ENCODE measurements around the gene POFUT1. TPM values are rescaled to one million over a fixed set of nuclear protein-coding genes. Genes with fewer than 3 reads are reported as not detected.

The POFUT1 gene
- total and polyA plus RNA-seq, 9 of the 15 experiments (the other 6 are each of a cell fraction or from before 2014, with no cell fraction given): 3.5 to 44.7 (median 23.5) TPM

DNA sequence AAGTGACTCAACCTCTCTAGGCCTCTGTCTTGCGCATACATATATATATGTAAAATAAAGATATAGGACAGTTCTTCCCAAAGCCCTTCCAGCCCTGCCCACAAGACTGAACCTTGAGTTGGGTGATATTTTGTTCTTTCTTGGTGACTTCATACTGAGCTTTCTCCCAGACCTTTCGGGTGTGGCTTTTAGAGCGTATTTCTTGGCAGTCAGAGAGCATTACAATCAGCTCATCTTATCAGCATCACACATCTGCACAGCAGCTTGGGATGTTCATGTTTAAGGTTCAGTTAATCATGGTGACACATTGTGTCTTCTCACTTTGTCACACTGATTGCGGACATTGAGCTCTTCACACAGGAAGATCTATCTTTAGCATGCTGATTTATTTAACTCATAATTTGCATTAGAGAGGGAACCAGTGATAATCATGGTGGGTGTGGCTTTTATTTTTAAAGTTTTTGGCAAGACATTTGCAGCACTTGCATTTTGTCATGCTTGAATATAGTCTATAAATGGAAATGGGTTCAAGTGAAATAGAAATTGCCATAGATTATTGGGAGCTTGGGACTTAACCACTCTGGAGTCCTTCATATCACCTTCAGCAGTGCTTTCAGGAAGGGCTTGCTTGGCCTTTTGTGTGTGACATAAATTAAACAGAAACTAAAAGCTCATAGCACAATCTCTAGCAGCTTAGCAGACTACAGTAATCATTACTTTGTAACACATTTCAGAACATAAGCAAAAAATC, 78.1 kb downstream of the POFUT1 start (continued):
- TF ChIP-seq, protein P1, sequence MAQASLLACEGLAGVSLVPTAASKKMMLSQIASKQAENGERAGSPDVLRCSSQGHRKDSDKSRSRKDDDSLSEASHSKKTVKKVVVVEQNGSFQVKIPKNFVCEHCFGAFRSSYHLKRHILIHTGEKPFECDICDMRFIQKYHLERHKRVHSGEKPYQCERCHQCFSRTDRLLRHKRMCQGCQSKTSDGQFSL (CRISPR knock-in tag; IDR thresholded peaks at IDR 0.05): no peak
- TF ChIP-seq, protein P1 (tag; IDR thresholded peaks at IDR 0.05): no peak
- TF ChIP-seq RBFOX2 (IDR thresholded peaks at IDR 0.05; ENCODE audit: low read depth, low read length) (no peak), FOXM1 (IDR thresholded peaks at IDR 0.05; ENCODE audit: low read depth) (peak; percentile 89), FOXM1 (CRISPR knock-in tag; IDR thresholded peaks at IDR 0.05; ENCODE audit: low read depth) (no peak), SMARCE1 (IDR thresholded peaks at IDR 0.05) (peak; percentile 99), NFIC (IDR thresholded peaks at IDR 0.05) (peak; percentile 91), ZNF217 (CRISPR knock-in tag; IDR thresholded peaks at IDR 0.05) (no peak), PRMT5 (CRISPR knock-in tag; IDR thresholded peaks at IDR 0.05) (no peak), CBFA2T3 (IDR thresholded peaks at IDR 0.05) (peak; percentile 97), L3MBTL2 (IDR thresholded peaks at IDR 0.05) (peak; percentile 43; the same call in 1 of the 2 replicates), RBM17 (IDR thresholded peaks at IDR 0.05; ENCODE audit: borderline replicate concordance, low read depth, low read length) (no peak), RBM14 (IDR thresholded peaks at IDR 0.05; ENCODE audit: borderline replicate concordance, insufficient read depth, low read depth, low read length) (no peak), RFX7 (CRISPR knock-in tag; IDR thresholded peaks at IDR 0.05) (no peak), ZNF121 (CRISPR knock-in tag; conservative IDR thresholded peaks at IDR 0.05) (no peak), STAT5A (IDR thresholded peaks at IDR 0.05; ENCODE audit: borderline replicate concordance, low read length) (peak; percentile 87), ATF1 (CRISPR knock-in tag; IDR thresholded peaks at IDR 0.05) (no peak), ATF1 (tag; IDR thresholded peaks at IDR 0.05) (peak; percentile 67), PHF21A (IDR thresholded peaks at IDR 0.05; ENCODE audit: borderline replicate concordance, low read depth) (peak; percentile 61; the same call in 1 of the 2 replicates)
- TF ChIP-seq, protein P2, sequence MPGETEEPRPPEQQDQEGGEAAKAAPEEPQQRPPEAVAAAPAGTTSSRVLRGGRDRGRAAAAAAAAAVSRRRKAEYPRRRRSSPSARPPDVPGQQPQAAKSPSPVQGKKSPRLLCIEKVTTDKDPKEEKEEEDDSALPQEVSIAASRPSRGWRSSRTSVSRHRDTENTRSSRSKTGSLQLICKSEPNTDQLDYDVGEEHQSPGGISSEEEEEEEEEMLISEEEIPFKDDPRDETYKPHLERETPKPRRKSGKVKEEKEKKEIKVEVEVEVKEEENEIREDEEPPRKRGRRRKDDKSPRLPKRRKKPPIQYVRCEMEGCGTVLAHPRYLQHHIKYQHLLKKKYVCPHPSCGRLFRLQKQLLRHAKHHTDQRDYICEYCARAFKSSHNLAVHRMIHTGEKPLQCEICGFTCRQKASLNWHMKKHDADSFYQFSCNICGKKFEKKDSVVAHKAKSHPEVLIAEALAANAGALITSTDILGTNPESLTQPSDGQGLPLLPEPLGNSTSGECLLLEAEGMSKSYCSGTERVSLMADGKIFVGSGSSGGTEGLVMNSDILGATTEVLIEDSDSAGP (CRISPR knock-in tag; IDR thresholded peaks at IDR 0.05): no peak
- TF ChIP-seq, protein P3, sequence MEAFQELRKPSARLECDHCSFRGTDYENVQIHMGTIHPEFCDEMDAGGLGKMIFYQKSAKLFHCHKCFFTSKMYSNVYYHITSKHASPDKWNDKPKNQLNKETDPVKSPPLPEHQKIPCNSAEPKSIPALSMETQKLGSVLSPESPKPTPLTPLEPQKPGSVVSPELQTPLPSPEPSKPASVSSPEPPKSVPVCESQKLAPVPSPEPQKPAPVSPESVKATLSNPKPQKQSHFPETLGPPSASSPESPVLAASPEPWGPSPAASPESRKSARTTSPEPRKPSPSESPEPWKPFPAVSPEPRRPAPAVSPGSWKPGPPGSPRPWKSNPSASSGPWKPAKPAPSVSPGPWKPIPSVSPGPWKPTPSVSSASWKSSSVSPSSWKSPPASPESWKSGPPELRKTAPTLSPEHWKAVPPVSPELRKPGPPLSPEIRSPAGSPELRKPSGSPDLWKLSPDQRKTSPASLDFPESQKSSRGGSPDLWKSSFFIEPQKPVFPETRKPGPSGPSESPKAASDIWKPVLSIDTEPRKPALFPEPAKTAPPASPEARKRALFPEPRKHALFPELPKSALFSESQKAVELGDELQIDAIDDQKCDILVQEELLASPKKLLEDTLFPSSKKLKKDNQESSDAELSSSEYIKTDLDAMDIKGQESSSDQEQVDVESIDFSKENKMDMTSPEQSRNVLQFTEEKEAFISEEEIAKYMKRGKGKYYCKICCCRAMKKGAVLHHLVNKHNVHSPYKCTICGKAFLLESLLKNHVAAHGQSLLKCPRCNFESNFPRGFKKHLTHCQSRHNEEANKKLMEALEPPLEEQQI (IDR thresholded peaks at IDR 0.05): peak; percentile 81; the same call in 1 of the 2 replicates
- TF ChIP-seq, protein P4, sequence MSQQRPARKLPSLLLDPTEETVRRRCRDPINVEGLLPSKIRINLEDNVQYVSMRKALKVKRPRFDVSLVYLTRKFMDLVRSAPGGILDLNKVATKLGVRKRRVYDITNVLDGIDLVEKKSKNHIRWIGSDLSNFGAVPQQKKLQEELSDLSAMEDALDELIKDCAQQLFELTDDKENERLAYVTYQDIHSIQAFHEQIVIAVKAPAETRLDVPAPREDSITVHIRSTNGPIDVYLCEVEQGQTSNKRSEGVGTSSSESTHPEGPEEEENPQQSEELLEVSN (IDR thresholded peaks at IDR 0.05; ENCODE audit: borderline replicate concordance in 1 of 2, extremely low read depth in 1 of 2, insufficient read depth in 1 of 2, insufficient read length in 1 of 2, low read depth in 1 of 2, low read length in 1 of 2, poor library complexity in 1 of 2, severe bottlenecking in 1 of 2): no peak
- TF ChIP-seq, protein P5, sequence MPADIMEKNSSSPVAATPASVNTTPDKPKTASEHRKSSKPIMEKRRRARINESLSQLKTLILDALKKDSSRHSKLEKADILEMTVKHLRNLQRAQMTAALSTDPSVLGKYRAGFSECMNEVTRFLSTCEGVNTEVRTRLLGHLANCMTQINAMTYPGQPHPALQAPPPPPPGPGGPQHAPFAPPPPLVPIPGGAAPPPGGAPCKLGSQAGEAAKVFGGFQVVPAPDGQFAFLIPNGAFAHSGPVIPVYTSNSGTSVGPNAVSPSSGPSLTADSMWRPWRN (IDR thresholded peaks at IDR 0.05; ENCODE audit: low read depth): peak; percentile 86

Data from K562 (cell line).